NCI-H526 (cell line): ENCODE data around the gene ADARB2.
A peak's percentile ranks its signal among the peaks of the same experiment; 100 is the strongest.

Experiments used
- DNase-seq, 2 experiments: peaks; one replicate each; lab custom pipeline; 2025; lab: John Stamatoyannopoulos, UW

Gene ADARB2

DNA sequence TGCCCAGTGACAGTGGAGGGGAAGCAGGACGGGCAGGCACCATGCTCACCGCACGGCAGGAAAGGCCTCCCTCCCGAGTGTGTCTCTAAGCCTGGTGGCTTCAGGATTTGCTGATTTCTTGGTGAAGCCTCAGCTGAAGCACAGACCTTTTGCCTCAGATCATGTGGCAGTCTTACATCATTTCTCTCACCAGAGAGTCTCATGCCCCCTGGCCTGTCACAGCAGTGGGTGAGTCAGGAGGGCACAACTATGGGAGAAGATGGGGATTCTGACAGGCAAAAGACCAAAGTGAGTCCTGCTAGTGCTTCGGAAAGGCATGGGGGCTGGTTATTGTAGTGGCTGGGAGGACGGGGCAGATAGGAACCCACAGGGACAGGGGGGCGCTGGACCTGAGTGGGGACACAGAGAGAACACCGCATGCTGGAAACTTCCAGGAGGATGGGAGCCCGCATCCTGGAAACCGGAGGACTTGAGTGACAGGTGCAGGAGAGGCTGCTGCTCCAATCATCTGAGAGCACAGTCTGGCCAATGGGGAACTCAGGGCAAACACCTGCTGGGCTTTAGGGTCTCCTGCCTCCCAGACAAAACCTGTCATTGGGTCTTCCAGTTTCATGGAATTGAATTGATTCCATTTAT lies 166.8 kb downstream of the ADARB2 start:
- DNase-seq: no peak

DNA sequence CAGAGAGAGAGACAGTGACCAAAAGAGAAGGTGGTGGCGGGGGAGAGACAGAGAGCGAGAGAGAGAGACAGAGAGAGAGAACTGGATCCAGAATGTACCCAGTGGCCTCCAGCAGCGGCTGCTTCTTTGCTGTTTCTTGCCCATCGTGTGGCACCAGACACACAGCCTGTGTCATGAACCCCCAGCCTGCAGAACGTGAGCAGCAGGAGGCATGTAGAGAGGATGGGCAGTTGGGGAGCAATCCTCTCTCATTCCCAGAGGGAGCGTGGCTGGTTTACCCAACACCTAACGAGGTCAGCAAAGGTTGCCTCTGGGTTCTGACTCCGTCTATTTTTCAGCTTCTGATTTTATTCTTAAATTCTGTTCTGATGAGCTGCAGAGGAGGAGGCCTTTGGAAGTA lies 168.1 kb downstream of the ADARB2 start:
- DNase-seq: no peak

DNA sequence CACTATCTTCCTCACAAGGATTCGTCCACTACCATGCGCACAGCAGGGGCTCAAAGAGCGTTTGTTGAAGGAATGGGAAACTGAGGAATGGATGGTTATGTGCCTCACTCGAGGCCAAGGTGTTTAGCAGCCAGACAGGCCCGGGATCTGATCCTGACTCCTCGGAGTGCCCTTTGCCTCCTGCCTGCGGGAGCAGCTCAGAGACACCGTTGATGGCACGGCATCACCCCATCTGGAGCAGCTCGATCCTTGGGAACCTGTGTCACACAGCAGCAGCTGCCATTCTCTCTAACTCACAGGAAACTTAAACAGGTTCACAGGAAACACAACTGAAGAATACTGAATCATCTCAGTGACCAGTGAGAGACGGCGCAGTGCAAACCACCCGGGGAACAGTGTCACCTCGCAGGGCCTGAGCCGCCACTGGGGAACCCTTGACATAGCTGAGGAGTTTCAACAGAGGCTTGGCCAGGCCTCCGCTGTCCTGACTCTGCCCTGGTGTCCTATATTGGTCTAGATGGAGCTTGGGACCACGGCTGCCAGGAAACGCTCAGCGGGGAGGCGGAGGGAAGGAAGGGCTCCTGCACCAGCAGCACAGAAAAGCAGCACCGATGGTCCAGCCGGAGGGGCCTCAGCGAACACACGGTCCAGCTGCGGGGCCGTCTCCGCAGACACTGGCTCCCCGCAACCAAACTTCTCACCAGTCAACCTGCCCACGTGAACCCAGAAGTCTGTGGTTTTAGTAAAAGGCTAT lies 169.4 kb downstream of the ADARB2 start:
- DNase-seq: no peak

DNA sequence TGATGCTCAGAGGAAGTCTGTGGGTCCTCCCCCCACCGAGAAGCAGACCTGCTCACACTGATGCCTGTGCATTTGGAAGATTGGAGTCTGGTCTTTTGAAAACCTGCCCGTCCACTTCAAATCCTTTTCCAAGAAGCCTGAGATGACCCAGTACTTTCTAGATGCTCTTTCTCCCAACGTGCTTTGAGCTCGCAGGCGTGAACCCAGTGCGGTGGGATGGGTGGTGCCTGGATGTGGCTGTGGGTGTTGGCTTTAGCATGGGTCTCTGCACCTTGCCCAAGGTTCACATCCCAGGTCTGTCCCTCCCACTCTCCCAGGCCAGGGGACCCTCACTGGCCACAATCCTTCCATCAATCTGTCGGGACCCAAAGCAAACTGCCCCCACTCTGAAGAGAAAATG lies 170.2 kb downstream of the ADARB2 start:
- DNase-seq: no peak

DNA sequence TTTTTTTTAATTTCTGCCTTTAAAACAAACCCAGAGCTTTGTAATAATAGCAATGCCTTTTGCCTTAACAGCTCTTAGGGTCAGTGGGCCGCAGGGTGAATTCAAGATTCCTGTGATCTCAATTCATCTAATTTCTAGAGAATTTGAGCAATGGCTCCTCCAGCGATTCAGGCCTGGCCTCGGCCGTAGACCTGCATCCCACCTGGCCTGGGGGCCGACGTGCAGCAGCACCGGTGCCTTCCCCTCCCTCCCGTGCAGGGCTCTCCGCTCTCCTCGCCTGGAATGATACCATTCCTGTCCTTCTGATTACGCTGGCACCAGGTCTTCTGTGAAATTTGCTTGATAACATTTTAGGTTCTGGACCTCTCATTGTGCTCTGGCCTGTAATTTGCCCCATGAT lies 172.5 kb downstream of the ADARB2 start:
- DNase-seq: peak in 1 of 2 experiments; percentile 57

DNA sequence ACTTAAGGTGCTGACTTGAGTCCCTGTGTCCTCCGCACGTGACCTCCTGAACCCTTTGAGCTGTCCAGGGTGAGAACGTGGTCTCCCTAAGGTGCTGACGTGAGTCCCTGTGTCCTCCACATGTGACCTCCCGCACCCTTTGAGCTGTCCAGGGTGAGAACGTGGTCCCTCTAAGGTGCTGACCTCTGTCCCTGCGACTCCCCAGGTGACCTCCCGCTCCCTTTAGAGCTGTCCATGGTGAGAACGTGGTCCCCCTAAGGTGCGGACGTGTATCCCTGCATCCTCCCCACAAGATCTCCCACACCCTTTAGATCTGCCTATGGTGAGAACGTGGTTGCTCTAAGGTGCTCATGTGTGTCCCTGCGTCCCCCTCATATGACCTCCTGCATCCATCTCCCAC lies 174.3 kb downstream of the ADARB2 start:
- DNase-seq: no peak

DNA sequence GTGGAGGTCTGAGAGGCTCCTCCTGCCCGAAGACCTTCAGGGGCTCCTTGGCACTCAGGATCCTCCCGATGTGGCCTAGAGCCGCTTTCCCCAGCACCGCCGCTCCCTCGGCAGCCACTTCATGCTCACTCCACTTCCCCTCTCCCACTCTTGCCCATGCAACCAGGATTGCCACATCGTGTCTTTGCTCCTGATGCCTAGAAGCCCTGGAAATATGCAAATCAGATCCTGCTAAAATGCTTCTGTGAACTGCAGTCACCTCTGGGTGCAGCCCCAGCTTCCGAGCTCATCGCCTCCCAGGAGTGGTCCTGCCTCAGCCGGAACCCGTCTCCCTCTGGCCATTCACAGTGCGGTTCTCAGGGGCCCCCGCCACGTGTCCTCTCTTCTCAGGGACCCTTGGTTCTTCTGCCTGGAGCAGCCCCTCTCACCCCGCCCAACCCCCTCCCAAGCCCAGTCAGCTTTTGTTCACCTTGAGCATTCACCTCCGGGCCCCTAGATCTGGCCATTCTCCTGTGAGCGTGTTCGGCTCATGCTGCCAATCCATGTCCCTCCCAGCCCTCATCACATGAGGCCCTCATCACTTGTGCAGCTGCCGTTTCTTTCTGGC lies 175.5 kb downstream of the ADARB2 start:
- peak; percentile 77 to 86 for DNase-seq

DNA sequence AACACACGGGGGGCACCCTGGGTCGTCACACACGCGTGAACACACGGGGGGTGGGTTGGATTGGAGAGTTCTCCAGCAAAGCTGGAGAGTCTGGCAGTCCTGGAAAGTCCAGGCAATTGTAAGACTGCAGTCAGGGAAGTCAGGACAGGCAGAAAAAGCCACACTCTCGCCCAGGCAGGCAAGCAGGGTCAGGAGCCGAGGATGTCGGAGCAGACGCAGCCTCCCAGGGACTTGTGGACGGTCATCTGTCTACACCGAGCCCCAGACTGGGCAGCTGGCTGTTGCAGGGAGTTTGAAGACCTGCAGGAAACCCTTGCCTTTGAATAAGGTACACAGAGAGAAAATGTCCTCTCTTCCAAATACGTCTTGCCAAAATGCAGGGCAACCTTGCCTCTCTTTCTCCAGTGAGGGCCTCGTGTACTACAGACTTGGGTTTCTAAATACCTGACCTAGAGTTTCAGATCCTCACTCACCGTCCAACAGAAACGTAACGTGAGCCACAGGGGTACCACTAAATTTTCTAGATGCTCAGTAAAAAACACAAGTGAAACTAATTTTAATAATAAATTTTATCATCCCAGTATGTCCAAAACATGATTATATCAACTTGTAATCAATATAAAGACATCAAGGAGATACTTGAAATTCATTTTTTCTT lies 176.7 kb downstream of the ADARB2 start:
- no peak for DNase-seq

DNA sequence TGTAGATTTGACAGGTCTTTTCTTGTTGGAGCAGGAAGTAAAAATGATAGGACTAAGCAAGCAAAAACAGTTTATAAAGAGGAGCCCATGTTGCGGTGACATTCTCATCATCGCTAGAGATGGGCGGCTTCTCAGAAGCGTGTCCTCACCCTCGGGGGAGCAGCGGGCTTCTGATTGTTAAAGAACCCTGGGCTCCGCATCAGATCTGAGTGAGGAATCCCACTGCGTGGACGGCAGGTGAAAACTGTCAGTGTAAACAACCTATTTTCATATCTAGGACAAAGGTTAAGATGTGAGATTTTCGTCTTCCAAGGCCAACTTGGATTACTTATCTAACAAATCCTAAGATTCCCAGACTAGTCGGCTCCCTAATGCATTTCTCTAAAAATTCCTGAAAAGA lies 177.6 kb downstream of the ADARB2 start:
- DNase-seq: peak in 1 of 2 experiments; percentile 45

DNA sequence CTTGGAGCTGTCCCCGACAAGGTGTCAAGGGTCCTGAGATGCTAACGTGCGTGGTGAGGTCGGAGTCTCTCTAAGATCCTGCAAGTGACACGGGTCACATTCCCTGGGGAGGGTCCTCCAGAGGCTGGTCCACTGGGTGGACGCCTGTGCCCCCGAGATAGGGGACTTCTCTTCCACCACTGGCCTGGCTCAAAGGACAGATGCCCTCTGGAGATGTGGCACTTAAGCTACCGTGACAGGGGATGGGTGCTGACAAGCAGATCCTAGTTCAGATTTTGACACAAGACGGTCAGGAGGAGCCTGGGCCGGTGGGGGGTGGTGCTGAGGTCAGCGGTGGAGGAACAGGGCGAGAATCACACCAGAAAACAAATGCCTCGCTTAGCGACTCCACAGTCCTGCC lies 178.0 kb downstream of the ADARB2 start:
- DNase-seq: no peak

DNA sequence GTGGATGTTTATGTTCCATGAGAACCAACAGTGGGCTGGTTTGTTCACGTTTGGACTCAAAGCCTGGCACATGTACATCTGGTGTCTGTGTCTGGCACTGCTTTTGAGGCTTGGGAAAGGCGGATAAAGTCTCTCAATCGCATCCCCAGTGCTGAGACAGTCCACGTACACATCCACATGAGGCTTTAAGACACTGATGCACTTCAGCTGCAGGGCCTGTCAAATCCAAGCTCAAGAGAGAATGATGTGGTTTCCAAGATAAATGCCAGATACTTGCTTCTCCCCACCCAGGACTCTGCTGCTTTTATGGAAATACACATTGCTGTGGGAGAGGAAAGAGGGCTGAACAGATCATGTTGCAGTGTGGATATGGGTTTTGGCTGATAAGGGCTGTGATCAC lies 178.4 kb downstream of the ADARB2 start:
- peak in 1 of 2 experiments; percentile 32 for DNase-seq

DNA sequence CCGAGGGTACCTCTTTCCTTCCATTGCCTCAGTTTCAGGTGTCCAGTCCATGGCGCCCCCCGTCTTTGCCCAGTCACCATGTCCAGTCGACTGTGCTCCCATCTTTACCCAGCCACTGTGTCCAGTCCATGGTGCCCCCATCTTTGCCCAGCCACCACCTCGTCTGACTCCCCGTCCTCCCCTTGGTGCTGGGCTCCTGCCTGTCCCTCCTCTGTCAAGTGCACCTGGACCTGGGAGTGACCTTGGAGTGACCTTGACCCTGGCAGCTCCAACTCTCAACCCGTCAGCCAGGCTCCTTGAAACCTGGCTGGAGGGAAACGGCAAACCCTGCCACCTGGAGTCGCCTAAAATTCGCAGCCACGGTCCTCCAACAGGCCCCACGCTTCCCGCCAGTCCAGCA lies 180.2 kb downstream of the ADARB2 start:
- DNase-seq: no peak

DNA sequence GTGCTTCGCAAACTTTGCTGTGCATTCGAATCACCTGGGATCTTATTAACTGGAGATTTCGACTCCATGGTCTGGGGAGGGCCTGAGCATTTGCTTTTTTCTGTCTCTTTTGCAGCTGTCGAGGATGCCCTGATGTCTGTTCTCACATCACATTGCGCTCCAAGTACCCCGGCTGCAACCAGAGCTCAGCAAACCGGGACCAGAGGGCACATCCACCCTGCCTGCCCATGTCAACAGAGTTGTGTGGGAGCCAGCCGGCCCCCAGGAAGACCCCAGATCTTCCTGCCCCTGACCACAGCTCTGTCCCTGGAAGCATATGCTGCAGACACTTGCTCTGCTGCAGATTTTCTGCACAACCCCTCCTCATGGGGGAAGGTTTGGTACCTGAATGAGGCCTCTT lies 180.8 kb downstream of the ADARB2 start:
- DNase-seq: no peak

DNA sequence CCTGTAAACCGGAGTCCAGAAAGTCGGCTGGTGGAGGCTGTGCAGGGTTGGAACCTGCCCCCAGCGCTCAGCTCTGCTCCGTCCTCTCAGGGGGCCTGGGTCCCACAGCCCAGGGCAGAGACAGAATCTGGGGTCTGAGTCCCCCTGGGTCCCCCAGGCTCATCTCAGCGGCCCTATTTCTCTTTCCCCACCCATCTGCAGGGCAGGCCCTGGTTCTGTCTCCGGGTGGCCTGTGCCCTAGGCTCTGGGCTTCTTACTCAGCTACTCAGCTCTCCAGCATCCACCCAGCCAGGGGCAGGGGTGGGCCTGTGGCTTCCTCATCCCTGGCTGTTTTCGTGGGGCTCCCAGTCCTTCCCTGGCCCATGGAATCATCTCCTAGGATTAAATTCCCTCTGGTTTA lies 183.4 kb downstream of the ADARB2 start:
- no peak for DNase-seq

DNA sequence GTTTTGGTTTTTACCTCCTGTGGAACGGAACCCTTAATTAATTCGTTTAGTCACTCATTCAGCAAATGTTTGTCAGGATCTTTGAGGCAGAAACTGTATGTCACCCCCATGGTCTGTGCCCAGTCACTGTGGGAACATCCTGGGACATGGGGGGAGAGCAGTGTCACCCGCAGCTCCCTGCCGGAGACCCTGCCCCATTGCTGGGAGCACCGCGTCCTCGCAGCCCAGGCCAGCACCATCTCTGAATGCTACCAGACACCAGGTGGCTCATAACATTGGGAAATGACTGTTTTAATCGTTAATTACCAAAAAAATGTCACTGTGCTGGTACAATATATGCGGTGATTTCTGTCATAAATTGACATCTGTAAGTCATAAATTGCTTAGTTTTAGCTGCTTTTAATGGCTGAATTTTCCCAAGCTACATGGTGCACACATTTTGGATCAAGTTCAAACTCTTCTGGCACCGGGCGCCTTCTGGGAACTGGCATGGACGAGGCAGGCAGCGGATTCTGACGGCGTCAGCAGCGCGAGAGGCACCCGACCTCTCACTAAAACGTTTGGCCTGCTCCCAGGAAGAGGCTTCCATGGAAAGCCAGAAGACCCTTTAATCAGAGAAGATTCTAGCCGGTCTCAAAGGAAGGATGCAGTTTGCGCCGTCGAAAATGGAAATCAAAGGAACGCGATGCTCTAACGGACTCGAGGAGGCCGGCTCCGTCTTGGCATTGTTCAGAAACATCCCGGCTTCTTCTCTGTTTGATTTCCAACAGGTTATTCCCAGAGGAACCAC lies 184.2 kb downstream of the ADARB2 start:
- no peak for DNase-seq

DNA sequence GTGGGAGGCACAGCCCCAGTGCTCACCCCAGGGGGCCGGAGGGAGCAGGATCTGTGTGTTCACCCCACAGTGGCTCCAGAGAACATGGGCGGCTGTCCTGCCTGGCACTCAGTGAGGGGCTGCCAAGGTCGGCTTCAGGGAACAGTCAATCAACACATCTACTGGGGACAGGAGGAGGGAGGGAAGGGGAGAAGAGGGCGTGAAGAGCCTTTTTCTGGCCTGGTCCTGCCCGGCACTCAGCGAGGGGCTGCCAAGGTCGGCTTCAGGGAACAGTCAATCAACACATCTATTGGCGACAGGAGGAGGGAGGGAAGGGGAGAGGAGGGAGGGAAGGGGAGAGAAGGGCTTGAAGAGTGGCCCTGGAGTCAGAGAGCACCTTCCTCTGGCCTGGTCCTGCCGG lies 184.9 kb downstream of the ADARB2 start:
- no peak for DNase-seq

DNA sequence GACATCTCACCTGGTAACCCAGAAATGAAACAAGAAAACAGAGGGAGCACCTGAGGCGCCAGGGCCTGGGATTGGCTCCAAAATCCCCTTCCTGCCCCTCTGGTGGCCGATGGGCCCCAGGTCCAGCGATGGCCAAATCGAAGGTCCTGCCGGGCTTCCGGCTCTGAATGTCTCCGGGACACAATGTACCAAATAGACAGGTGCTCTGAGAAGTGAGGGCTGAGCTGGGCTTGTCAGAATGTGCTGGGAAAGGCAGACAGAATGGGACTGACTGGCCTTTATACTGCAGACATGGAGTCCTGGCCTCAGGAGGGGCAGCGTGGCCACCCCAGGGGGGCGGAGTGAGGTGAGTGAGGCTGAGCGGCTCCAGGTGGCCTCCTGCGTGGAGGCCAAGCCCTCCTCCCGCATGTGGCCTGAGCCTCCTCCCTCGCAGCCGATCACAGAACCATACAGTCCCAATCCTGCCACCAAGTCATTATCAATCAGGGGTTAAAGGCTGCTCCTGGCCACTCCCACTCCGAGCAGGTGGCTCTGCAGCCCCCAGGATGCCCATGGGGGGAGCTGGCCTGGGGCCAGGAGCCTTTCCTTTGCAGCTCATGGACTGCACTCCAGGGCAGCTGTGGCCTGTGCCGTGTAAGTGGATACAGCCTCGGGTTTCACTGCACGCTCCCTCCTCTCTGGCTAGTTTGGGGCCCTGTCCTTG lies 185.5 kb downstream of the ADARB2 start:
- no peak for DNase-seq

DNA sequence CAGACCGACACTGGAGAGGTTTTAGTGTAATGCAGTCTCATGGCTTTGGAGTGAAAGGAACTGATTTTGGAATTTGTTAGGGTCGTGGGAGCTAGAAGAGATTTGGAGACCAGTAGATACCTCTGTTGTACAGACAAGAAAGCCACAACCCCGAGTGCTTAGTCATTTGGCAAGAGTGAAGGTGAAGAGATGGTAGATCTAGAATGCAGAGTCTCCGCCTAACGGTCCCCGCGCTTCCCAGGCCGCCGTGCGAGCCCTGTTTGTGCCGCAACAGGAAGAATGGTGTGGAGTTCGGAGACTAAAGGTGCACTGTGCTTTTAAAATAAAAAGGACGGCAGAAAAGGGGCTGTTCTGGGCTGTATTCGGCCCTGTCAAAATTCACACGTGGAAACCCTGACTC lies 186.7 kb downstream of the ADARB2 start:
- DNase-seq: no peak

DNA sequence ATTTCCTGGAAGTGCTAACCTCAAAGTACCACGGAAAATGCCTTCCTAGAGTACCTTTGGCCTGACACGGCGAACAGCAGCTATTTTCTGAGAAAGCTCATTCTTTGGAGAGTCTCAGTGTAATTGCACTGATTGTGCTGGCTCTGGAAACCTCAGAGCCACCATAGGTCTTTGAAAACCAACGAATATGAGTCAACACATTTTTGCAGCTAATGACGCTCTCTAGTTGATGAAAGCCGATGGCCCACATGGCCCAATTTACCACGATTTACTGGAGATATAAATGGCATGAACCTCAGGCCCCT lies 187.1 kb downstream of the ADARB2 start:
- no peak for DNase-seq

DNA sequence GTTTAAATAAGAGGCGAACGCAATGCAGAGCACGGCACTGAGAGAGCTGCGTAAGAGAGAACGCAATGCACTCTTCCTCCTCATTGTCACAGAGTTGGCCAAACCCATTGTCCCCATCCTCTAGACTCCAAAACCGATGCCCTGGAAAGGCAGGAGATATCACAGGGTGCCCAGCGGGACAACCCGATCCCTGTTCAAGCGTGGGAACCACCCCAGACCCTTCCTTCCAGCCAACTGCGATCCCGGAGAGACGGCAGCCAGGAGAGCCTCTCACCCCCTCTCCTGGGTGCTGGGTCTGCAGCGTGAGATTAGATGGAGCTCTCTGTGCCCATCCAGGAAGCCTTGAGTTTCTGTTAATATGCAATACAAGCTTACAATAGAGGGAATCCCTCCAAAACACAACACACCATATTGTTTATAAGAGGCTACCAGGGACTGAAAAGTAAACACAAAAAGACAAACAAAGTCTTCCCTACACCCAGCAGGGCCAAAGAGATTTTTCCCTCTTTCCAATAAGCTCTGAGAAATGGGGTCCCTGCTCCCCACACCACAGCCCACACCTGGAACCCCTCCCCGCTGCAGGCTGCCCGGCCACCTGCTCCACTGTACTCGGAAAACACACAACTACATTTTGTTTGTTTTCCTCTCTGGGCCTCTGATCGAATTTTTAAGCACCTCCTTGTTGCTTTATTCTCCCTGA lies 187.6 kb downstream of the ADARB2 start:
- no peak for DNase-seq

DNA sequence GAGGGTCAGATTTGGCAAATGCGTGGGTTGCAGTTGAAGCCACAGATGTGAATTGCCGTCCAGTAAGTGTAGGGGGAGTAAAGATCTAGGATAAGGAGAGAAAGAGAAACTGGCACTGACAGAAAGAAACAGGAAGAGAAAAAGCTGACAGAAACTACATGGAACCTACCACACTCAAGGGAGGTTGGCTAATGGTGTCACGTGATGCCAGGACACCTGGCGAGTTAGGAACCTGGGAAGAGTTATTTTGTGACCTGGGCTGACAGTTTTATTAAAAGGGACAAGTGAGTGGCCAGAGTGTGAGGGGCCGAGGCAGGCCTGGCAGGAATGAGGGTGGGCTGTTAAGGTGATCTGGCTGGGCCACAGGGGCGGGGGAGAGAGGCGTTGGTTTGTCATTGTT lies 188.7 kb downstream of the ADARB2 start:
- DNase-seq: no peak
